PC-9 (cell line): ENCODE results near the gene ZP1.

ENCODE experiments used
- EZH2 ChIP-seq: fragments of 200-600 bp; sonication (generic); IDR thresholded peaks from 2 replicates; pipeline ENCODE4 v1.8.0; 2017; ENCODE audit warnings: antibody characterized with exemption, low read depth
- TF ChIP-seq, protein P1 (sequence below): fragments of 200-600 bp; sonication (generic); conservative IDR thresholded peaks from 2 replicates; pipeline ENCODE4 v1.6.1; 2017; ENCODE audit warnings: mixed run types, antibody characterized with exemption, mild to moderate bottlenecking, moderate library complexity

DNA sequence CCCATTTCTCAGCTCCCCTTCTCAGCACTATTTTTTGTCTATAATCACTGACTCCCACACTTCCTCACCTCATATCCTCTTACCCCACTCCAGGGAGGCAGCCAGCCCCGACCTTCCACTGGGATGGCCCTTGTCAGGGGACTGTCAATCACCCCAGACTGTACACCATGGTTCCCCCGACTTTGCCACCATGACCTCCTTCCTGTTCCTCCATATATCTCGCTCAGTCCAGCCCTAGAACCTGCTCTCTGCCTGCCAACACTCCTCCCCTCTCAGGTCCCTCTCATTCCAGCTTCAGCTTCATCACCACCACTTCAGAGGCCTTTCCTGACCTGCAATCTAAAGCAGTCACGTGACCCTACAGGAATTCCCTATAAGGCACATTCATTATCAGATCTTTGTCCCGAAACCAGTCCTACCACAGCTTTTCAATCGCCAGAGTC is 22.5 kb downstream of the ZP1 start:
- no peak for TF ChIP-seq EZH2
- TF ChIP-seq, protein P1, sequence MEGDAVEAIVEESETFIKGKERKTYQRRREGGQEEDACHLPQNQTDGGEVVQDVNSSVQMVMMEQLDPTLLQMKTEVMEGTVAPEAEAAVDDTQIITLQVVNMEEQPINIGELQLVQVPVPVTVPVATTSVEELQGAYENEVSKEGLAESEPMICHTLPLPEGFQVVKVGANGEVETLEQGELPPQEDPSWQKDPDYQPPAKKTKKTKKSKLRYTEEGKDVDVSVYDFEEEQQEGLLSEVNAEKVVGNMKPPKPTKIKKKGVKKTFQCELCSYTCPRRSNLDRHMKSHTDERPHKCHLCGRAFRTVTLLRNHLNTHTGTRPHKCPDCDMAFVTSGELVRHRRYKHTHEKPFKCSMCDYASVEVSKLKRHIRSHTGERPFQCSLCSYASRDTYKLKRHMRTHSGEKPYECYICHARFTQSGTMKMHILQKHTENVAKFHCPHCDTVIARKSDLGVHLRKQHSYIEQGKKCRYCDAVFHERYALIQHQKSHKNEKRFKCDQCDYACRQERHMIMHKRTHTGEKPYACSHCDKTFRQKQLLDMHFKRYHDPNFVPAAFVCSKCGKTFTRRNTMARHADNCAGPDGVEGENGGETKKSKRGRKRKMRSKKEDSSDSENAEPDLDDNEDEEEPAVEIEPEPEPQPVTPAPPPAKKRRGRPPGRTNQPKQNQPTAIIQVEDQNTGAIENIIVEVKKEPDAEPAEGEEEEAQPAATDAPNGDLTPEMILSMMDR: no peak
